ENCODE data around the gene UBXN7. TPM values are rescaled to one million over a fixed set of nuclear protein-coding genes. Genes with fewer than 3 reads are reported as not detected.

UBXN7 gene
- total and polyA plus RNA-seq, 2 of the 13 experiments (the other 11 are each of a cell fraction or from before 2014, with no cell fraction given), result 12.5 to 15.9 TPM

GRCh38 chr3:196432137-196432879 is at the start of gene UBXN7 (continued):
- TF ChIP-seq FOXP4 (CRISPR knock-in tag; IDR thresholded peaks at IDR 0.05) (peak; percentile 63), ARHGAP35 (CRISPR knock-in tag; IDR thresholded peaks at IDR 0.05; ENCODE audit: borderline replicate concordance) (no peak), E2F5 (CRISPR knock-in tag; conservative IDR thresholded peaks at IDR 0.05) (no peak), ZNF124 (CRISPR knock-in tag; IDR thresholded peaks at IDR 0.05) (0 out of 2 replicates have a peak, but pooled peaks have one; percentile 45), TP53 (CRISPR knock-in tag; conservative IDR thresholded peaks at IDR 0.05) (0 out of 2 replicates have a peak, but pooled peaks have one; percentile 16), HOXA3 (CRISPR knock-in tag; IDR thresholded peaks at IDR 0.05) (peak; percentile 96), ZNF746 (CRISPR knock-in tag; IDR thresholded peaks at IDR 0.05) (peak; percentile 37; the same call in 1 of the 2 replicates), BHLHE40 (IDR thresholded peaks at IDR 0.05; ENCODE audit: low read length) (no peak), ZNF761 (CRISPR knock-in tag; conservative IDR thresholded peaks at IDR 0.05) (peak; percentile 65; the same call in 1 of the 2 replicates), ZNF414 (CRISPR knock-in tag; IDR thresholded peaks at IDR 0.05) (0 out of 2 replicates have a peak, but pooled peaks have one; percentile 9), ZBTB43 (CRISPR knock-in tag; conservative IDR thresholded peaks at IDR 0.05) (peak; percentile 44; the same call in 1 of the 2 replicates), MAFF (IDR thresholded peaks at IDR 0.05; ENCODE audit: low read depth, low read length) (no peak), ELF1 (CRISPR knock-in tag; IDR thresholded peaks at IDR 0.05) (peak; percentile 32), KLF9 (CRISPR knock-in tag; IDR thresholded peaks at IDR 0.05; ENCODE audit: low read depth) (0 out of 2 replicates have a peak, but pooled peaks have one; percentile 28), ESRRA (CRISPR knock-in tag; IDR thresholded peaks at IDR 0.05; ENCODE audit: low read depth) (0 out of 2 replicates have a peak, but pooled peaks have one; percentile 27), HOXA5 (CRISPR knock-in tag; IDR thresholded peaks at IDR 0.05) (peak; percentile 29), ZNF263 (CRISPR knock-in tag; IDR thresholded peaks at IDR 0.05) (peak; percentile 66; the same call in 1 of the 2 replicates), ZNF766 (CRISPR knock-in tag; IDR thresholded peaks at IDR 0.05; ENCODE audit: borderline replicate concordance) (peak; percentile 60; the same call in 1 of the 2 replicates), TOPORS (CRISPR knock-in tag; IDR thresholded peaks at IDR 0.05) (no peak), PAXIP1 (CRISPR knock-in tag; conservative IDR thresholded peaks at IDR 0.05) (peak; percentile 14; the same call in 1 of the 2 replicates), XRCC5 (optimal IDR thresholded peaks at IDR 0.05; ENCODE audit: low read length) (peak; percentile 25)
